H1 (cell line): ENCODE data around the gene SLC6A6. TPM values are rescaled to one million over a fixed set of nuclear protein-coding genes. Genes with fewer than 3 reads are reported as not detected.
"Not testable (repeated sequence)": the region's sequence is repeated elsewhere in the genome, so short reads cannot be mapped to it uniquely, and the experiment has no call there.

ENCODE experiments used
- CTCF ChIA-PET: fragments of 300-600 bp; sonication (Branson Sonifier 250); formaldehyde crosslinking; loops from one replicate; lab custom pipeline; 2021; ENCODE audit not compliant: partially characterized antibody; lab: Charles Lee
- POLR2A ChIA-PET: fragments of 300-600 bp; sonication (Branson Sonifier 250); formaldehyde crosslinking; loops from one replicate; lab custom pipeline; 2021; ENCODE audit warnings: inconsistent platforms; ENCODE audit not compliant: partially characterized antibody; lab: Charles Lee
- DNase-seq, 2 experiments: peaks; one replicate each; pipeline versions ENCODE4 v3.0.0 to v3.0.0-alpha.2; 2010 to 2022; ENCODE audit warnings: low spot score in 2 of 2, low read depth in 1 of 2, mixed read lengths in 1 of 2
- FAIRE-seq: peaks from 2 replicates; lab custom pipeline; 2011; peaks lifted over from hg19 to GRCh38; lab: Jason Lieb, UNC
- H2AFZ ChIP-seq: 2 replicates; pipeline ENCODE4 v1.8.1; 2012; ENCODE audit warnings: low read length, inconsistent platforms
- H2AK5ac ChIP-seq: 2 replicates; pipeline ENCODE4 v1.6.1; 2013; ENCODE audit warnings: low read depth, low read length
- H2BK120ac ChIP-seq: replicated peaks from 2 replicates; pipeline ENCODE3; 2013; ENCODE audit warnings: low read depth, low read length, inconsistent platforms
- H2BK12ac ChIP-seq: 2 replicates; pipeline ENCODE4 v1.6.1; 2013; ENCODE audit warnings: low read depth, low read length
- H2BK15ac ChIP-seq: 2 replicates; pipeline ENCODE4 v1.6.1; 2013; ENCODE audit warnings: low read length
- H2BK20ac ChIP-seq: 2 replicates; pipeline ENCODE4 v1.6.1; 2013; ENCODE audit warnings: low read length
- H2BK5ac ChIP-seq: 2 replicates; pipeline ENCODE4 v1.6.1; 2013; ENCODE audit warnings: low read depth, low read length
- H3K14ac ChIP-seq: 2 replicates; pipeline ENCODE4 v1.6.1; 2013; ENCODE audit warnings: inconsistent platforms; ENCODE audit not compliant: insufficient read length
- H3K18ac ChIP-seq: 2 replicates; pipeline ENCODE4 v1.6.1; 2013; ENCODE audit warnings: low read length; ENCODE audit errors: extremely low read depth
- H3K23ac ChIP-seq: 2 replicates; pipeline ENCODE4 v1.6.1; 2013; ENCODE audit warnings: inconsistent platforms; ENCODE audit not compliant: insufficient read length
- H3K23me2 ChIP-seq: 2 replicates; pipeline ENCODE4 v1.6.1; 2013; ENCODE audit warnings: low read depth, low read length
- H3K27ac ChIP-seq: 2 replicates; pipeline ENCODE4 v1.6.1; 2011; ENCODE audit warnings: low read depth, low read length, inconsistent platforms
- H3K27me3 ChIP-seq, 4 experiments: replicated peaks in 1 of 4; 1 replicate in 1 of 4; 2 replicates in 3 of 4; pipeline versions ENCODE4 v1.6.1 to v1.8.1; 2011 to 2013; ENCODE audit warnings: low read length in 3 of 4, mild to moderate bottlenecking in 3 of 4, inconsistent platforms in 2 of 4, mixed read lengths in 2 of 4, moderate library complexity in 1 of 4; ENCODE audit not compliant: control insufficient read depth in 3 of 4, insufficient read depth in 3 of 4; ENCODE audit errors: extremely low read depth in 1 of 4
- H3K36me3 ChIP-seq, 4 experiments: 2 replicates each; pipeline versions ENCODE4 v1.6.1 to v1.8.1; 2011 to 2013; ENCODE audit warnings: mild to moderate bottlenecking in 4 of 4, low read length in 3 of 4, moderate library complexity in 2 of 4, control low read depth in 1 of 4, inconsistent platforms in 1 of 4; ENCODE audit not compliant: insufficient read depth in 4 of 4, control insufficient read depth in 2 of 4
- H3K4ac ChIP-seq: replicated peaks from 2 replicates; pipeline ENCODE3; 2013; ENCODE audit warnings: low read length, low read depth, mixed read lengths, inconsistent platforms; ENCODE audit not compliant: insufficient read length
- H3K4me1 ChIP-seq, 4 experiments: replicated peaks in 1 of 4; 1 replicate in 1 of 4; 2 replicates in 3 of 4; pipeline versions ENCODE4 v1.6.1 to v1.8.1; 2011 to 2013; ENCODE audit warnings: low read length in 3 of 4, inconsistent platforms in 2 of 4, mixed read lengths in 1 of 4; ENCODE audit not compliant: insufficient read depth in 4 of 4, control insufficient read depth in 3 of 4
- H3K4me2 ChIP-seq, 2 experiments: 2 replicates each; pipeline versions ENCODE4 v1.6.1 to v1.8.1; 2011 to 2013; ENCODE audit warnings: low read depth in 2 of 2, low read length in 2 of 2, control low read depth in 1 of 2, inconsistent platforms in 1 of 2, mild to moderate bottlenecking in 1 of 2; ENCODE audit not compliant: insufficient read depth in 1 of 2
- H3K4me3 ChIP-seq, 4 experiments: fragments of 200-600, 300-600 bp in 1 of 4; sonication (generic), shearing (Covaris generic), sonication (Bioruptor Twin) in 1 of 4; 2 replicates each; pipeline versions ENCODE4 v1.5.1 to v1.8.1; 2011 to 2016; ENCODE audit warnings: low read length in 4 of 4, low read depth in 3 of 4, control low read depth in 2 of 4, inconsistent platforms in 2 of 4, mild to moderate bottlenecking in 2 of 4, mixed read lengths in 1 of 4, moderate library complexity in 1 of 4; ENCODE audit not compliant: insufficient read depth in 2 of 4; ENCODE audit errors: extremely low read depth in 1 of 4
- H3K56ac ChIP-seq: replicated peaks from 2 replicates; pipeline ENCODE3; 2013; ENCODE audit warnings: low read depth, mild to moderate bottlenecking, mixed read lengths, low read length, inconsistent platforms; ENCODE audit not compliant: insufficient read length
- H3K79me1 ChIP-seq: 2 replicates; pipeline ENCODE4 v1.6.1; 2013; ENCODE audit warnings: low read depth, low read length, control low read depth
- H3K79me2 ChIP-seq, 2 experiments: 2 replicates each; pipeline versions ENCODE4 v1.6.1 to v1.8.1; 2012 to 2013; ENCODE audit warnings: low read length in 2 of 2, mild to moderate bottlenecking in 2 of 2, inconsistent platforms in 1 of 2; ENCODE audit not compliant: insufficient read depth in 2 of 2, control insufficient read depth in 1 of 2
- H3K9ac ChIP-seq, 4 experiments: replicated peaks in 1 of 4; 1 replicate in 1 of 4; 2 replicates in 3 of 4; pipeline versions ENCODE4 v1.6.1 to v1.8.1; 2011 to 2013; ENCODE audit warnings: low read depth in 3 of 4, low read length in 3 of 4, control low read depth in 2 of 4, mild to moderate bottlenecking in 2 of 4, moderate library complexity in 2 of 4, inconsistent platforms in 1 of 4; ENCODE audit errors: extremely low read depth in 1 of 4
- H3K9me3 ChIP-seq, 2 experiments: 2 replicates each; pipeline versions ENCODE4 v1.6.1 to v1.8.1; 2012 to 2013; ENCODE audit warnings: mild to moderate bottlenecking in 2 of 2, moderate library complexity in 2 of 2, control low read depth in 1 of 2, inconsistent platforms in 1 of 2, low read depth in 1 of 2, low read length in 1 of 2, mixed read lengths in 1 of 2; ENCODE audit not compliant: insufficient read depth in 2 of 2
- H4K20me1 ChIP-seq, 2 experiments: replicated peaks in 1 of 2; 2 replicates each; pipeline versions ENCODE3 to v1.8.1; 2011 to 2013; ENCODE audit warnings: inconsistent platforms in 2 of 2, low read length in 2 of 2, mild to moderate bottlenecking in 1 of 2; ENCODE audit not compliant: insufficient read depth in 2 of 2, control insufficient read depth in 1 of 2
- H4K5ac ChIP-seq: 2 replicates; pipeline ENCODE4 v1.6.1; 2013; ENCODE audit warnings: low read length, low read depth, mixed read lengths, inconsistent platforms; ENCODE audit not compliant: insufficient read length
- H4K8ac ChIP-seq: 2 replicates; pipeline ENCODE4 v1.8.0; 2013; ENCODE audit warnings: mild to moderate bottlenecking, moderate library complexity, low read length, inconsistent platforms; ENCODE audit not compliant: insufficient read depth; ENCODE audit errors: extremely low read depth
- H4K91ac ChIP-seq: replicated peaks from 2 replicates; pipeline ENCODE3; 2013; ENCODE audit warnings: low read length, mixed read lengths, inconsistent platforms; ENCODE audit not compliant: insufficient read length
- WGBS, 2 experiments: shearing (Covaris generic) in 1 of 2; methylation state at CpG; one replicate each; pipeline versions ENCODE4 v1.1.6 to v1.1.7; 2013 to 2015; ENCODE audit warnings: low lambda C conversion rate in 2 of 2, mixed read lengths in 2 of 2, inconsistent platforms in 1 of 2, low coverage in 1 of 2, missing lambda C conversion rate in 1 of 2; ENCODE audit not compliant: insufficient replicate concordance in 2 of 2, insufficient coverage in 1 of 2, insufficient read length in 1 of 2; ENCODE audit errors: extremely low coverage in 1 of 2, missing lambda C conversion rate in 1 of 2; 5-methylcytosine and 5-hydroxymethylcytosine counted together
- polyA plus RNA-seq, 7 experiments: library from polyadenylated mRNA; depleted of rRNA in 3 of 7; stranded (reverse) in 5 of 7; unstranded in 2 of 7; fragments of >200 nt in 5 of 7; fragments of 200-250 nt in 2 of 7; gene quantifications; 1 replicate in 5 of 7; 2 replicates in 1 of 7; 4 replicates in 1 of 7; pipeline versions ENCODE4 v1.2.1 to v1.2.3, GENCODE V29; 2011 to 2013; ENCODE audit warnings: missing spikeins in 2 of 7, mixed read lengths in 2 of 7
- total RNA-seq: library from RNA; stranded (reverse); fragmentation: NEBNext Ultra II Directional; extraction: Animal tissue kit (Norgen Biotek cat#: 25700); gene quantifications from 2 replicates; pipeline ENCODE4 v1.2.1, GENCODE V29; 2021

Gene SLC6A6
- total and polyA plus RNA-seq, 2 of the 8 experiments (the other 6 are each of a cell fraction or from before 2014, with no cell fraction given) = 66.2 to 144 TPM

- H3K36me3 ChIP-seq, H4K5ac ChIP-seq, H2BK20ac ChIP-seq, H4K8ac ChIP-seq, FAIRE-seq, H4K91ac ChIP-seq, H3K4me2 ChIP-seq, H2BK5ac ChIP-seq, H3K4ac ChIP-seq, H2BK12ac ChIP-seq, H3K23me2 ChIP-seq, H3K9ac ChIP-seq, H3K14ac ChIP-seq, H3K18ac ChIP-seq, H3K27ac ChIP-seq, H2BK120ac ChIP-seq, H3K27me3 ChIP-seq, H2BK15ac ChIP-seq, H3K56ac ChIP-seq, H3K4me3 ChIP-seq, H2AFZ ChIP-seq, POLR2A ChIA-PET, H2AK5ac ChIP-seq, DNase-seq, H3K9me3 ChIP-seq, H3K23ac ChIP-seq: not testable (repeated sequence)
- Histone ChIP-seq H3K79me2 (peaks cover 27 to 80% of the 10 kb centered on the region in 2 experiments), H4K20me1 (peaks cover 12 to 48% of the 10 kb centered on the region in 2 experiments), H3K79me1 (peaks cover 36% of the 10 kb centered on the region), H3K4me1 (peaks cover 20 to 34% (median 26%) of the 10 kb centered on the region in 4 experiments)
- CTCF ChIA-PET = interaction anchor here (0.7 to 3.4 kb wide), 3 partner anchors 18 to 132 kb away, joined by 5 to 12 read pairs (median 7); no protein-coding TSS in a partner anchor
- WGBS, 2 experiments = 83% methylated on average over 6 of the region's 6 CpGs; no CpG with 5 or more reads in 1 of the 2 experiments
Measured at GRCh38 chr3:14409779-14410063, 7.3 kb downstream of the SLC6A6 start.
